Endometrium (tissue), 2 donors: Measurements from ENCODE around the gene PDIA2.

Experiments used
- FAIRE-seq: peaks from 2 replicates; lab custom pipeline; 2012; peaks lifted over from hg19 to GRCh38; lab: Jason Lieb, UNC
- donor health status: control.
- donor health status: control.

The PDIA2 gene

DNA sequence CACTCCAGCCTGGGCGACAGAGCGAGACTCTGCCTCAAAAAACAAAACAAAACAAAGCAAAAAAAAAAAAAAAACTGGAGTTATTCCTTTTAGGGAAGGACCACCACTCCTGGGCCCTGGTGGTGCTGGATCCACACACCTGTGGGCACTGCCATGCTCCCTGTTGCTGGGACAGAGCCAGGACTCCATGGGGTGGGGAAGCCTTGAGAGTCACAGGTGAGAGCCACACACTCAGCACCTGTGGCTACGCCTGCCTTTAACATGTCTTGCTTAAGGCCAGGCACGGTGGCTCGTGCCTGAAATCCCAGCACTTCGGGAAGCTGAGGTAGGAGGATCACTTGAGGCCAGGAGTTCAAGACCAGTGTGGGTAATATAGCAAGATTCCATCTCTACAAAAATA is 18.3 kb downstream of the PDIA2 start:
- no peak for FAIRE-seq

DNA sequence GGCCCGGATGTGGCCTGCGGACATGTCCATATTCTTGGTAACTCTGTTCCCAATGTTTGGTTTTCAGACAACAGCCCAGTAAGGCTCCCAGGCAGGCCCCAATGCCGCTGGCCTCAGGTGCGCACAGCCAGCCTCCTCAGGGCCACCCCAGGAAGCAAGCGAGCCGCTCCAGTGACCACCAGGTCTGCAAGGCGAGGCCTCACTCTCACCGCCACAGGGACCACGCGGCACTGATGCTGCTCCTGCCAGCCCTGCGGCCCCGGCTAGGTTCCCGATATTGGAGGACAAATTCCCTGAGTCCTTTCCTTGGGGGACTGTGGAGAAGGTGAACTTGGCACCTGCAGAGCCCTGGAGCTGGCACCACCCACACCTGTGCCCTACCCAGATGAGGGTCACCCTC is 19.0 kb downstream of the PDIA2 start:
- FAIRE-seq = no peak

DNA sequence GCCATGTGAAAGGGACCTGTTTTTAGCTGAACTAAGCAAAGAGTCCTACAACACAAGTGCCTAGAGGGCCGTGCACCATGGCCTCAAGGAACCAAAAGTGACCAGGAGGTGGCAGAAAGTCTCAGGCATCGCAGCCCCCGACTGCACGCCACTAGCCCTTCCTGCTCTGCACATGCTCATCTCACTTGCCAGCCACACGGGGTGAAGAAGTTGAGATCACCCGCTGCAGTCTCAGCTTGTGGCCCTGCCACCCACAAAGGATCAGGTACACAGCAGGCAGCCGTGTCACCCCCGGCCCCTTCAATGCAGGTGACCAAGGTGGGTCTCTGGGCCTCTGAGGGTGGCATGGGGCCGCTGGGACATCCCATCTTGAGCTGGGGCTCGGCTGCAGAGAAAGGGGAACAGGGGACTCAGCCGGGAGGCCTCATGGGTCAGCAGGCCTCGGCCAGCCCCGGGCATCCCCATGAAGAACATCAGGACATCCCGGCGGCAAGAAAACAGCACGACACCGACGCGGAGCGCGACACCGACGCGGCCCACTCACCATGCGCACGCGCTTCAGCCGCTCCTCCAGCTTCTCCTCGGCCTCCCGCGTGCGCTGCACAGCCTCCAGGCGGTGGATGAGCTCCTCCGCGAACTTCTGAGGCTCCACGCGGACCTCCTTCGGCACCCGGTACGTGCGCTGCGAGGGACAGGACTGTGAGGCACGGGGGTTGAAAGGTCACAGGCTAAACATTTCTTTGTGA is 21.0 kb downstream of the PDIA2 start:
- no peak for FAIRE-seq

DNA sequence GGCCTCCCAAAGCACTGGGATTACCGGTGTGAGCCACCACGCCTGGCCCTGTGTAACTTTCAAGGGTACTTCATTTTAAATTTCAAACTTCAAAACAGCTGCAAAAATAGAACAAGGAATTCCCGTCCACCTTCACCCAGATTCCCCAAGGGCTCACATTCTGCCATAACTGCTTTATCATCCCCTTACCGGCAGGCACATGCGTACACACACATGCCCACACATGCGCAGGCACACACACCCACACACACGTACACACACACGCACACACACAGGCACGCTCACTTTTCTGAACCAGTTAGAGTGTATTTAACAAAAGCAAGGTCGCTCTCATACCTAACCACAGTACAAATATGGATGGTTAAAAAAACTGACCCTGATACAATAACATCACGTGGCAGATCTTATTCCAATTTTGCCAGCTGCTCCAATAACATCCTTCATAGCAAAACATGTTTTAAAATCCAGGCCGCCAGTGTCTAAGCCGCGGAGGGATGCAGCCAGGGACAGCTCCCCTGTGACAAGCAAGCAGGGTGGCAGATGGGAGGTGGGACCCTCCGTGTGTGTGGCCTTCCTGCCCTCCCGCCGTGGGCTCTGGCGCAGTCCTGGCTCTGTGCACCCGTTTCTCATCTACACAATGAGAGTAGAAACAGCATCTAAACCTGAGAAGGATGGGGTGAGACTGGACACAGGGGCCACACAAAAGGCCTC is 23.1 kb downstream of the PDIA2 start:
- FAIRE-seq = no peak

DNA sequence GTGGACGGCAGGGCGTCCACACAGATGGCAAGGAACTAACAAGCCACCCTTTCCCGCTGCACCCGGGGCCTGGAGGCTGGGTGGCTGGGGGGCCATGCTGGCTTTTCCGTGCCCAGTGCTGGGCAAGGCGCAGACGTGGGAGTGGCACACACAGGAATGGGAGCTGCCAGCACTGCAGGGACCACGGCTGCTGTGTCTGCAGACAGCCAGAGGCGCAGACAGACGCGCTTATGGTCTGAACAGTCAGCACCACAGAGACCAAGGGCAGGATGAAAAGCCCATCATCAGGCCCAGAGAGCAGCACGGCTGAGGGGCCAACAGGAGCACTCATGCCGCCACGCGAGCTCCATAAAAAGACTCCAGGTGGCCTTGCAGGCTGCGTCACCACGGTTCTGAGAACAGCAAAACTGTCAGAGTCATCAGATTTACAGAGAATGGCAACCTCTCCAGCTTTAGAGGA is 24.0 kb downstream of the PDIA2 start:
- FAIRE-seq = no peak

DNA sequence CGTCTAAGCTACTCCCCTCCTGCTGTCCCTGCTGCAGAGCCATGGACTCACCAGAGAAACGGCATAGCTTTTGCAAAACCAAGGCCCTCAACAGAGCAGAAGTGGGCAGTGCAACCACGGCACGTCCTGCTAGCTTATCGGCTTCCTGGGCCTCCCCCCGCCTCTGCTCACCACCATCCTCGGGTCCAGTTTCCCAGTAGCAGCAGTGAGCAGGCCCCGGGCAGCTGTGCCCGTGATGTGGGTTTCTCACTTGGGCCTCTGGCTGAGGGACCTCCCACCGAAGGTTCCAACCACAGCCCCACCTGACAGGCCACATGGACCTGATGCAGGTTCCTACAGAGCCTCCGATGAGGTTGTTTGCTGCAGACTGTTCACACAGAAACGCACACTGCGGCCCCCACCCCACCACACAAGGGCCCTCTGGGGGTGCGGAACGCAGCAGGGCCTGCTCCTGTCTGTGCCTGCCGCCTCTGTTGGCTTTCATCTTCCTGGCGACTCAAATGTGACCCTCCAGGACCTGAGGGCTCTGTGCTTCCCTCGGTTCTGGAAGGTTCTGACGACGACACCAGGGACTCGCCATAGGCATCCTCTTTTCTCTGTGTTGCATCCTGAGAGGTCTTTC is 24.8 kb downstream of the PDIA2 start:
- FAIRE-seq = no peak

DNA sequence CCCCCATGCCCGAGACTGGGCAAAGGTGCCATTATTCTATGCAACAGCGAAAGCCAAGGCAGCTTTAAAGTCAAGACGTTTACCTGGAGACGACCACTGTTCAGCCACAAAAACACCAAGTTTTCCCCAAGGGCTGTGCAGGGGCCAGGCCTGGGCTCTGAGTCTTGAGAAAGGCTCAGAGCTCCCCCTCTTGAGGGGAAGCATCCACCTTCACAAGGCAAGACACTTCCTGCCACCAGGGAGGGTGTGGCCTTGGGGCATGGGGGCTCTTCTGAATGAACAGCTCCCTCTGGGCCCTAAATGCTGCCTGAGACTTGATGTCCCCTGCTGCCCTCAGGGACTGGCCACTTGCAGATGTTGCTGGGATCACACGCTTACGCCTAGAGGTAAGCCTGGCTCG is 26.5 kb downstream of the PDIA2 start:
- no peak for FAIRE-seq

DNA sequence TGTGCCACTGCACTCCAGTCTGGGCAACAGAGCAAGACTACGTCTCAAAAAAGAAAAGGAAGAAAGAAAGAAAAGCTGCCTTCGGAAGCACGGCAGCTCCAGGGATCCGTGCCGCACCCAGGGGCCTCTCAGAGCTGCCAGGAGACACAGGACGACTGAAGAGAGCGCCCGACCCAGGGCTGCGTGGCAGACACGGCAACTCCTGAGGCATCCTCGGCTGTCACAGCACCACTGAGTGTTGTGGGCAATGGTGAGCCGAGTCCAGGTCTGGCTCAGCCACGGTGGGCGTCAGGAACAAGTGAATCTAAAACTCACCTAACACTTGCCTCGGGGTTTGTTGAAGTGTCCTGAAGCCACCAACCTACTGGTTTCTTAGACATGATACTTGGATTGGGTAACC is 28.8 kb downstream of the PDIA2 start:
- FAIRE-seq = no peak

DNA sequence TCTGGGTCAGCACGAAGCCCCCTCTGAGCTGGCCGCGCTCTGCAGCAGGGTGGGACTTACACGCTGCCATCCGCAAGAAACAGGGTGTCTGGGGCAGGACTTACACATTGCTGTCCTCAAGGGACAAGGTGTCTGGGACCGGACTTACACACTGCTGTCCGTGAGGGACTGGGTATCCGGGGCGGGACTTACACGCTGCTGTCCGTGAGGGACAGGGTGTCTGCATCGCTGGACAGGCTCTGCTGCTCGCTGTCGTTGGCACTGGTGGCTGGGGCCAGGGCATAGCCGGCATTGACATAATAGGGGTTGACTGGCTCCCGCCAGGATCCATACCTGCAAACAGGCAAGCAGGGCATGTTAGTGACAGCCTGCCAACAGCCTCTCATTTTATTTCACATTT is 31.4 kb downstream of the PDIA2 start:
- FAIRE-seq = no peak

DNA sequence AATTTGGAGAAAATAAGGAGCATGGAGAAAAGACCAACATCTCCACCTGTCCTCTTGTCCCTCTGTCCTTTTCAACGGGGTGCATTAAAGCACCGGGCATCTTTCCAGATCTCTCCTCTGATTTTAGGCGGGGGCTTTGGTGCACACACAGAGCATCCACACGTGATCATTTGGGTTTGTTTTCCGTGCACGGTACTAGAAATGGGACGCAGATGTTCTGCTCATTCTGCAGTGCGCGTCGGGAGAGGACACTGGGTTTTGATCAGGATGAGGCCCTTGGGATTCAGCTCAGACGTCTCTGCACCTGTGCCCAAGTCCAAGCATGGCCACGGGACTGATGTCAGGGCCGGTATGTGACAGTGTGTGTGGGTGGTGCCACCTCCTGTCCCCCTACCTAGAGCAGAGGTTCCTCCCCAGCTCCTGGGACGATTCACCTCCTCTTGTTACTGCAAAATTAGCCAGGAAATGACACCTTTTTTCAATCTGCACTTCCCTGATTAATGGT is 31.9 kb downstream of the PDIA2 start:
- FAIRE-seq = no peak

DNA sequence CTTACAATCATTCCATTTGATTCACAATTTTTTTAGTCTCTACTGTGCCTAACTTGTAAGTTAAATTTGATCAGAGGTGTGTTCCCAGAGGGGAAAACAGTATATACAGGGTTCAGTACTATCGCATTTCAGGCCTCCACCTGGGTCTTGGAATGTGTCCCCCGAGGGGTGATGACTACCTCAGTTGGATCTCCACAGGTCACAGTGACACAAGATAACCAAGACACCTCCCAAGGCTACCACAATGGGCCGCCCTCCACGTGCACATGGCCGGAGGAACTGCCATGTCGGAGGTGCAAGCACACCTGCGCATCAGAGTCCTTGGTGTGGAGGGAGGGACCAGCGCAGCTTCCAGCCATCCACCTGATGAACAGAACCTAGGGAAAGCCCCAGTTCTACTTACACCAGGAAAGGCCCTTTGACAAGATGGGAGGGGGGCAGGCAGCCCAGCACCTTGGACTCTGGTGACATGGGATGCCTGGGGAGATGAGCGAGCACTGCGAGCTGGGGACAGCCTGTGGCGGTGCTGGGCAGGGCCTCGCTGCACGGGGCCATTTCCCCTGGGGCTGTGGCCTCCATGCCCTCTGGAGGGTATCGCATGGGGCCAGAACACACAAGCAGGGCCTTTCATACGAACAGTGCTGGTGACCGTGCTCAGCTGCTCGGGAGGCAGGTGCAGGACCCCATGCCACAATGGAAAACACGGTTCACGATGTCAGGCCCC is 33.9 kb downstream of the PDIA2 start:
- FAIRE-seq = no peak

DNA sequence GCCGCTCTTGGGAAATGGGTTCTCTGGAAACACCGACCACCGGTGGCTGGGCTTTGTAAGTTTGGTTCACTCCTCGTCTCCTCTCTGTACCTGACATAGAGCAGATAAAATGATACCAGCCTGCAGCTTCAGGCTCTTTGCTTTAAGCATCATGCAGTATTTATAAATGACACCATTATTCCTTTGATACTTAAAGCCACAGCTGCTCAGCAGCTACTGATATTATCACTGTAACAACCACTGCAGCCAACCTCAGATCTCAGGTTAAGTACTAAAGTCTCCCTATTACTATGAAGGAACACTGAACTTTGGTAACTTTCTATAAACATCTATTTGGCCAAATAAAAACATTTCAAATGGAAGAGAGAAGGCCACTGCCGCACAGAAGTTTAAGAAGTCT is 34.6 kb downstream of the PDIA2 start:
- FAIRE-seq = no peak

DNA sequence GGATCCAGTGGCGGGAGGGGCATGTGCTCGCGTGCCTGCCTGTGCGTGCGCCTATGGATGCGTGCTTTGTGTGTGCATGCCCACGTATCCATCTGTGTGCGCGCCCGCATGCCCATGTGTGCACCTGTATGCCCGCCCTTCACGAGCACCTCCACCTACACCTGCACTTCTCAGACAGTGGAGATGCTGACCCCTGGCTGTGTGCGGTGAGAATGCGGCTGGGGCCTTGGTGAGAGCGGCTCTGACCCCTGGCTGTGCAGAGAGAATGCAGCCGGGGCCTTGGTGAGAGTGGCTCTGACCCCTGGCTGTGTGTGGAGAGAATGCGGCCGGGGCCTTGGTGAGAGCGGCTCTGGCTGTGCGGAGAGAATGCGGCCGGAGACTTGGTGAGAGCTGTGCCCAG is 35.7 kb downstream of the PDIA2 start:
- no peak for FAIRE-seq

DNA sequence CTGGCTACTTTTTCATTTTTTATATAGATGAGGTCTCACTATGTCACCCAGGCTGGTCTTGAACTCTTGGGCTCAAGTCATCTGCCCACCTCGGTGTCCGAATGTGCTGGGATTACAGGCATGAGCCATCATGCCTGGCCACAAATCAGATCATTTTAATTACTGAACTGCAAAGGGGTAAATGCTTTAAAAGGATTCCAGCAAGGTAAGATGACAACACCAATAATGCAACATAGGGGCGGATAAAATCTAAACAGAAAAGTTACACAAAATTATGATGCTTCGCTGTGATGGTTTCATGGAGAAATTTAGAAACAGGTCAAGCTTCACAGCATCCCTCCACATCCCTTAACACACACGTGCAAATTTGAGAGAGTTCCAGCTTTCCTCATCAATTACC is 37.2 kb downstream of the PDIA2 start:
- no peak for FAIRE-seq

DNA sequence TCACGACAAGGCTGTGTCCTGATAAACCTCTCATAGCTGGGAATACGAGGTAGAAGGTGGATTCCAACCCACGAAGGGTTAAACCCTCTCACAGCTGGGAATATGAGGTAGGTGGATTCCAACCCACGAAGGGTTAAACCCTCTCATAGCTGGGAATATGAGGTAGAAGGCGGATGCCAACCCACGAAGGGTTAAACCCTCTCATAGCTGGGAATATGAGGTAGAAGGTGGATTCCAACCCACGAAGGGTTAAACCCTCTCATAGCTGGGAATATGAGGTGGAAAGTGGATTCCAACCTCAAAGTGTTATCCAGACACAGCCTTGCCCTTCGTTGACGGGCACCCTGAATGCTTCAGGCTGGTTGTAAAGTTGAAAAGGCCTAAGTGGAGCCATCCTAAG is 38.6 kb downstream of the PDIA2 start:
- FAIRE-seq = no peak

DNA sequence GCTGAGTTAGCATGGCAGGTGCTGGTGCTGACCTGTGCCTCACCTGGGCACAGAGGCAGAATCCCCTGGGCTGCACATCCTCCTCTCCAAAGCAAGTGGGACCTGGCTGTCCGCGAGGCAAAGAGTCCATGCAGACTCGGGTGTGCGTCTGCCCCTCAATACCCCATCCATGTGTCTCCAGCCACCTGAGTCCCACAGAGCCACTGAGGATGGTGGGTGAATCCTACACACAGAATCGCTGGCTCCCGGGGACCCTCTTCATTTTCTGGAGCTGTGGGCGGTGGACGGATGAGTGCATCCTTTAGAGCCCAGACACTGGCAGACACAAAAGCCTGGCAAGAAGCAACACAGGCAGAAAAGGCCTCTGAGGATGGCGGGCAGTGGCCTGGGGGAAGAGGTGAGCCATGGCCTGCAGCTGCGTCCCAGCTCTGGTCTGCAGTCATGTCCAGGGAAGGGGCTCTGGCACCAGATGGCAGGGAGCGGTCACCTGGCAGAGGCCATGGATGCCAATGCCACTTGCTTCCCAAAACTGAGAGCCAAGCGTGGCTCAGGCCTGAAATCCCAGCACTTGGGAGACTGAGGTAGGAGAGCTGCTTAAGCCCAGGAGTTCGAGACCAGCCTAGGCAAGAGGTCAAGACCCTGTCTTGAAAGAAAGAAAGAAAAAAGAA is 39.6 kb downstream of the PDIA2 start:
- FAIRE-seq = no peak

DNA sequence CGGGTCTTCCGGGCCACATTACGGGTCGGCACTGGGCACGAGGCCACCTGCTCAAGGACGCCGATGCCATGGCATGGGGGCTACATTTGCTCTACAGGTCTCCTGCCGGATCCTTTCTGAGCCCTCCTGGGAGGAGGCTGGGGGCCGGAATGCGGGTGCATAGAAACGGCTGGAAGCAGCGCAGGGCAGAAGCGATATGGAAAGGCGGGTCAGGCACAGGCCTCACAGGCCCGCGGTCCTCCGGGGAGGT is 41.2 kb downstream of the PDIA2 start:
- FAIRE-seq = no peak

DNA sequence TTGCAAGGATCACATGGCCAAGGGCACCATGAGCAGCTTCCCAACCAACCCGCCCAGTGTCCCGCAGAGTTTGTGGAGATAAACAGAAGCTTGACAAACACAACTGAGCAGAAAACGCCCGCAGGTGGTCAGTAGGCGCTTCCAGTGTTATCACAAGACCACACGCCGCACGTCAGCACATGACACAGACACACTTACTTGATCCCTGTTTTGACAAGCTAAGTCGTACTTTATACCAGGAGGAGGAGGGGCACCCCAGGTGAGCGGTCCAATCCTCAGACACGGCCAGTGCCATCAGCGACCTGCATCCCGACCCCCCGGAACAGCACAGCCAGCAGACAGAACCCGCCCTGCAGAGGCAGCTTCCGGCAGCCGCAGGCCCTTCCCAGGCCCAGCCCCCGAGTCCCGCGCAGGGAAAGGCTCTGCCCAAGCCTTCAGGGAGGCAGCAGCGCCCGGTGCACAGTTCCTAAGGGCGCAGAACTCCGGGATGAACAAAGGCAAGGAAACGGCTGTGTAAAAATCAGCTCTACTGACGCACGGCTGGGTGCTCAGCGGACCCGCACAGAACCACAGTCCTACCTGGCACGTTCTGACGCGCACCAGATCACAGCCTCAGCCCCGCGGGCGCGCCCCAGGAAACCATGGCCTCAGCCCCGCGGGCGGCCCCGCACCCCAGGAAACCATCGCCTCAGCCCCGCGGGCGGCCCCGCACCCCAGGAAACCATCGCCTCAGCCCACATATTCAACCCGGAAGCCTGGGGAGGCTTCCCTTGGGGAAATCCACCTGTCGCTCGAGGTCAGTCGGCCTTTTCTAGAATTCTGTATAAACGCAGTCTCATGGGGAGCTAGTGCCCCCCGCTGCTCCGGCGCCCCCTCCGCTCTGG is 41.7 kb downstream of the PDIA2 start:
- FAIRE-seq = no peak

DNA sequence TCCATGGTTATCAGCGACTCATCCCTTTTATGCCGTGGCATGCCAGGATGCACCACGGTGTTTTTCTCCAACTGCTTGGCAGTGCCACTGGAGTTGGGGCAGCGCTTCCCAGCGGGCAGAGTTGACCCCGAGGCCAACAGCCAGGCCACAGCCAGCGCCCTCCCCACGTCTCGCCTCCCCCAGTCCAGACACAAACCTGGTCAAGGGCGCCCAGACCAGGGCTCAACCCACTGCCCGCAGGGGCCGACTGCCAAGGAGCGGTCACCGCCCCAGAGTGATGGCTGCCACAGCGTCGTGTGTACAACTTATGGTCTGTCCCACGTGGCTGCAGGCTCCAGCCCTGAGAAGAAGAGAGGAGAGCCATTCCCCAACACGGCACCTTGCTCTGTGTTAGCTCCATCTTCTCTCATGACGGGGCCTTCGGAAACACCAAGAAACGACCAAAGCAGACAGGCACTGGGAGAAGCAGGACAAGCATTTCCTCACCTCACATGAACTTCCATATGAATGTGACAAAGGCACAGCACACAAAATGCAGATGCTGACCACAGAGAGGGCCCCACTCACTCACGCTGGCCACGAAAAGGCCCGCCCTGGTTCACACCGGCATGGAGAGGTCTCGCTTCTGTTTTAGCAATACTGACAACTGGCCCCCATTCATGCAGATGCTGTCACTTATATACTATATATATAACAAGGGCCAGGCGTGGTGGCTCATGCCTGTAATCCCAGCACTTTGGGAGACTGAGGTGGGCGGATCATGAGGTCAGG is 42.6 kb downstream of the PDIA2 start:
- FAIRE-seq = no peak

DNA sequence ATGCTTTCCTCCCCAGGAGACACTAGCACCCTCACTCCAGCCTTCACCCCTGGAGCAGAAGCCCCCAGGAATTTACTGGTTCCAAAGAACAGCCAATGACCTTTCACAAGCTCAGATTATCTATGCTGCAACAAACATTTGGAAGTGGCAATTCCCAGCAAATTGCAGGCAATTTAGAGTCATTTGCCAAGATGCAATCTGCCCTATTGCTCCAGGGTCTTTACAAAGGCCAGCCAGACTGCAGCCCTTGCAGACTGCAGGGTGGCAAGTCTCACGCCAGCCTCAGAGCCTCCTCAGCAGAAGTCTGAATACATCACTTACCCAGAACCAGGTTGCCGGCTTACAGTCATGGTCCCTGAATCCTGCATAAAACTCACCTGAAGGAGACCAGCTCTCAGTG is 47.8 kb downstream of the PDIA2 start:
- no peak for FAIRE-seq
